Adipocyte (in vitro differentiated cells): ENCODE results near the gene KCNE2.

Source experiments
- DNase-seq: peaks from one replicate; pipeline ENCODE4 v3.0.0-alpha.2; 2015; ENCODE audit warnings: low read depth
- H3K27me3 ChIP-seq: replicated peaks from 2 replicates; pipeline ENCODE4 v1.7.0; 2013; ENCODE audit warnings: mild to moderate bottlenecking, low read length, moderate library complexity; ENCODE audit not compliant: control insufficient read depth, insufficient read depth
- H3K36me3 ChIP-seq: 2 replicates; pipeline ENCODE4 v1.7.0; 2013; ENCODE audit warnings: low read length, mild to moderate bottlenecking, moderate library complexity; ENCODE audit not compliant: control insufficient read depth, insufficient read depth, severe bottlenecking
- H3K4me1 ChIP-seq: 2 replicates; pipeline ENCODE4 v1.7.0; 2013; ENCODE audit warnings: mild to moderate bottlenecking, low read length, moderate library complexity; ENCODE audit not compliant: control insufficient read depth, insufficient read depth
- H3K4me3 ChIP-seq: 2 replicates; pipeline ENCODE4 v1.7.0; 2013; ENCODE audit warnings: mild to moderate bottlenecking, low read length, moderate library complexity
- H3K9ac ChIP-seq: 2 replicates; pipeline ENCODE4 v1.7.0; 2013; ENCODE audit warnings: mild to moderate bottlenecking, low read length, moderate library complexity
- H3K9me3 ChIP-seq: 2 replicates; pipeline ENCODE4 v1.7.0; 2013; ENCODE audit warnings: mild to moderate bottlenecking, low read length, moderate library complexity; ENCODE audit not compliant: control insufficient read depth

The KCNE2 gene

DNA sequence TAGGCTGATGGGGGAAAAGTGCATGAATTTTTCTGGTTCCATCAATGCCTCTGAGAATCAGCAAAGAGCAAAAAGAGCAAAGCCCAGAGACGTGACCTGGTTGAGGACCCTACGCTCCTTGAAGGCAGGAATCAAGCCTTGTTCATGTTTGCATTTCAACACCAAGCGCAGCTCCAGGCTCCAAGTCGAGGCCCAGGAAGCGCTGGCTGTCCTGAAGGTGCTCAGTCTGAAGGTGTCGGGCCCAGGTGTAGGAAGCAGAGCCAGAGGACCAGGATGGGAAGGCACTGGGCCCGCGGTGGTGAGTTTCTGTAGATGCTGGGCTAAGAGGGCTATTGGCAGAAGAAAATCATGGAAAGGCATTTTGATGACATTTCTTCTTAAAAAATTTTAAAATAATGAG is 25.6 kb upstream of the KCNE2 start:
- Histone ChIP-seq H3K36me3 (no peaks in the 10 kb centered on the region), H3K4me1 (peaks cover 8% of the 10 kb centered on the region), H3K4me3 (no peak overlapping the region), H3K27me3 (no peaks in the 10 kb centered on the region), H3K9ac (no peak overlapping the region), H3K9me3 (no peaks in the 10 kb centered on the region)
- DNase-seq: no peak

DNA sequence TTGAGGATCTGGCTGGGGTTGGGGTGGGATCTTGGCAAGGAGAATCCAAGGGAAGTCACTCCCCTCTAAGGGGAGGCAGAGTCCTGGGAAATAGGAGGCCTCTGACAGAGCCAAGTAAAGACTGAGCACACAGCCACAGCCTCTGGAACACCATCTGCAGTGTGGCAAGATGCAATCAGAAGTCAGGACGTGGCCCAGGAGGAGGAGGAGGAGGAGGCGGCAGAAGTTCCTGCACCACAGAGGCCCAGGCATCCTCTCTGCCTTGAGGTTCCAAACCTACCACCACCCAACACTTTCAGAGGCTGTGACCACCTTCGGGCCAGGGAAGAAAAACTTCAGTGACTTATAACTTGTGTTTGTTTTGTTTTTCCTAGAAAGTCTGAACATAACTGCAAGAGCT is 23.7 kb upstream of the KCNE2 start:
- DNase-seq: no peak
- Histone ChIP-seq H3K36me3 (no peaks in the 10 kb centered on the region), H3K4me3 (no peak overlapping the region), H3K27me3 (no peaks in the 10 kb centered on the region), H3K4me1 (peaks cover 17% of the 10 kb centered on the region), H3K9ac (no peak overlapping the region), H3K9me3 (no peaks in the 10 kb centered on the region)

DNA sequence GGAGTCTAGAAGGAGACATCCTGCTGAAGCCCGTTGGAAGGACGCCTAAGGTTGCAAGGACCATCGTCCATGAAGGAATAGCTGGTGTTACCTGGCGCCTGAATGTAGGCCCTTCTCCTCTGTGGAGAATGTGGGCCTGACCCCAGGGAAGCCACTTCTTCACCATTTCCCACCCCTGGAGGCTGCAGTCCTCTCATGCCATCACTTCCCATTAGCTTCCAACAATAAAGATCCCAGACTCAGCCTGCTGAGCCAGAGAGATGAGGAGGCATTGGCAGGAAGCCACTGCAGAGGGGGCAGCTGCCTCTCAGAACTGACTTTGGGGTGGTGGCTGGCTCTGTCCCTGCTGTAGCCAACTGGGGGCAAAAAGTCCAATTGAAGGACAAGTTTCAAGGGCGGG is 21.3 kb upstream of the KCNE2 start:
- no peaks in the 10 kb centered on the region for H3K9me3 ChIP-seq
- H3K4me3 ChIP-seq: no peak overlapping the region
- H3K4me1 ChIP-seq: peaks cover 19% of the 10 kb centered on the region
- no peaks in the 10 kb centered on the region for H3K36me3 ChIP-seq
- H3K27me3 ChIP-seq: no peaks in the 10 kb centered on the region
- DNase-seq: no peak
- no peak overlapping the region for H3K9ac ChIP-seq

- no peaks in the 10 kb centered on the region for H3K9me3 ChIP-seq
- DNase-seq: no peak
- H3K4me1 ChIP-seq: peaks cover 19% of the 10 kb centered on the region
- no peaks in the 10 kb centered on the region for H3K36me3 ChIP-seq
- H3K4me3 ChIP-seq: no peak overlapping the region
- H3K9ac ChIP-seq: no peak overlapping the region
- no peaks in the 10 kb centered on the region for H3K27me3 ChIP-seq
Measured at GRCh38 chr21:34343347-34343746, 20.5 kb upstream of the KCNE2 start.

DNA sequence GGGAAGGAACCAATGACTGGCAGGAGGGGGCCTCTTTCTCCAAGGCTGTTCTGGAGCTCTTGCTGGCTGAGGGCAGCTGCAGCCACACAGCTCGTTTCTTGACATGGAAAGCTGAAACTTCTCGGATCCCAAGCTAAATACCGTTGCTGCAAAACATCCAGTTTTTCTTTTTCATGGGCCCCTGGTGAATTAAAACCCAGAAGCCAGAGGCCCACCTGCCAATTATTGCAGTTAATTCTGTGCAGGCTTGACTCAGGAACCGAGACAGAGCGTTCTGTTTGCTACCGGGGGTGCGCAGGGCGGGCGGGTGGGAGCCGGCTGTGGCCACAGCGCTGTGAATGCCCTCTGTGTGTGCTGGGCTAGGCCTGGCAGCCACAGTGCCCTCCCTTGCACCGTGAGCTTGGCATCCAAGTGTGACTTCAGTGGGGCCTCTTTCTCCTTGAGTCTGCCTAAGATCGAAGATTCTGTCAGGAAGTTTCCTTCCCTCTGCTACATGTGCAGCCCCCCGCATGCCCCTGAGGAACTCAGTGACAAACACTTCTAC is 19.9 kb upstream of the KCNE2 start:
- Histone ChIP-seq H3K27me3 (no peaks in the 10 kb centered on the region), H3K9me3 (no peaks in the 10 kb centered on the region), H3K36me3 (no peaks in the 10 kb centered on the region), H3K4me3 (no peak overlapping the region), H3K9ac (no peak overlapping the region), H3K4me1 (peaks cover 19% of the 10 kb centered on the region)
- DNase-seq: no peak

DNA sequence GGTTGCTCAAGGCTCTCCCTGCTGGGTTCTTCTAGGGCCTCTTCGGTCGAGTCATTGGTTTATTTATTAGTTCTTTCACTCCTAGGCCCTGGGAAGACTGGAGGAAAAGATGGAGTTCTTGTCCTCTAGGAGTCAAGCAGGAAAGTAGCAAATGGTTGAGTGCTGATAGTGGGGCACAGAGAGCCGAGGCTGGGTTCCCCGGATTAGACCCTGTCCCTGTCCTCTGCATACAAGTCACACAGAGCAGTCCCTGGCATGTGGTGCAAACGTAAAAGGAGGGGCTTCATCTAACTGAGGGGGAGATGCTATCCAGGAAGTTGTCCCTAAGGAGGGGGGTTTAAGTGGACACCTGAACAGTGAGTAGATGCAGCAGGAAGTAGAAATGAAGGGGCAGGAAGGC is 19.2 kb upstream of the KCNE2 start:
- H3K9me3 ChIP-seq: no peaks in the 10 kb centered on the region
- H3K27me3 ChIP-seq: no peaks in the 10 kb centered on the region
- no peak overlapping the region for H3K4me3 ChIP-seq
- peaks cover 19% of the 10 kb centered on the region for H3K4me1 ChIP-seq
- H3K9ac ChIP-seq: no peak overlapping the region
- no peaks in the 10 kb centered on the region for H3K36me3 ChIP-seq
- no peak for DNase-seq

- Histone ChIP-seq H3K4me3 (no peak overlapping the region), H3K9ac (no peak overlapping the region), H3K36me3 (no peaks in the 10 kb centered on the region), H3K9me3 (no peaks in the 10 kb centered on the region), H3K4me1 (peaks cover 19% of the 10 kb centered on the region), H3K27me3 (no peaks in the 10 kb centered on the region)
- peak; percentile 21 for DNase-seq
Measured at GRCh38 chr21:34345091-34345871, 18.5 kb upstream of the KCNE2 start.

DNA sequence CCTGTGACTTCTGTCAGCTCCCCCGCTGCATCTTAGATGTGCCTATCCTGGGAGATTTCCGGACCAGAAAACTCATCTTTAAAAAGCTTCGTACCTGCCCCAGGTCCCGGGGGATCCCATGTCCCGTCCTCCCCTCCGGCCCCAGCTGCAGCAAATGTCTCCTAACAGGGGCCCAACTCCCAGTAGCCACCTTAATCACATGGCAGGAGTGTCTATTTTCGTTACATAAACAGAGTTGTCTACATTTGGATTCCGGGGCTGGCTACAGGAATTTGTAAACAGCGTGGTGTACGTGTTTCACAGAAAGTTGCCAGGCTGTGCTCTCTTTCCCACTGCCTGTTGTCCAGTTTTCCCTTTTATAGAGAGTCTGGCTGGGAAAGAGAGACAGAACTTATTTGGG is 17.9 kb upstream of the KCNE2 start:
- no peaks in the 10 kb centered on the region for H3K27me3 ChIP-seq
- H3K9ac ChIP-seq: peak overlapping the region; percentile 37
- H3K4me3 ChIP-seq: no peak overlapping the region
- DNase-seq: peak; percentile 47
- no peaks in the 10 kb centered on the region for H3K36me3 ChIP-seq
- H3K9me3 ChIP-seq: no peaks in the 10 kb centered on the region
- H3K4me1 ChIP-seq: peaks cover 19% of the 10 kb centered on the region

DNA sequence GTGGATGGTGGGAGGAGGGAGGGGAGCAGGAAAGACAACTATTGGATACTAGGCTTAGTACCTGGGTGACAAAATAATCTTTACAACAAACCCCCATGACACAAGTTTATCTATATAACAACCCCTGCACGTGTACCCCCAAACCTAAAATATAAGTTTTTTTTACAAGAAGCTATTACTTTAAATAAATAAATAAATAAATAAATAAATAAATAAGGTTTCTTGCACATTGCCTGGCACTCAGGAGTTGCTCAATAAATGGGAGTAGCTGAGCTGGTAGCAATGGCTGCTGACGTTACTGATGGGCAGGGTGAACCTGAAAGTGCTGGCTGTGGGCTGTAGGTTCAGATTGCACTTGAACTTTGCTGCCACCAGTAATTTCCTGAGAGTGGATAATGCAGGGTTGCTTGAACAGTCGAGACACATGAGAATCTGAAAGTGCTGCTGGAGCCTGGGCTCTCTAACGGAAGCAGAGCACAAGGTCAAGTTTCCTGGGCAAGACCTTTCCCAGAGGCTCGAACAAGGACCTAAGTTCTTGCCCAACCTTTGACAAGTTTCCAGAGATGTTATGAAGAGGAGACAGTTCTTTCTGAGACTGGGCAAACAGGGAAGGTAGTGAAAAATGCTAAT is 14.8 kb upstream of the KCNE2 start:
- Histone ChIP-seq H3K9ac (no peak overlapping the region), H3K27me3 (no peaks in the 10 kb centered on the region), H3K4me3 (no peak overlapping the region), H3K9me3 (no peaks in the 10 kb centered on the region), H3K36me3 (no peaks in the 10 kb centered on the region), H3K4me1 (peaks cover 19% of the 10 kb centered on the region)
- no peak for DNase-seq

DNA sequence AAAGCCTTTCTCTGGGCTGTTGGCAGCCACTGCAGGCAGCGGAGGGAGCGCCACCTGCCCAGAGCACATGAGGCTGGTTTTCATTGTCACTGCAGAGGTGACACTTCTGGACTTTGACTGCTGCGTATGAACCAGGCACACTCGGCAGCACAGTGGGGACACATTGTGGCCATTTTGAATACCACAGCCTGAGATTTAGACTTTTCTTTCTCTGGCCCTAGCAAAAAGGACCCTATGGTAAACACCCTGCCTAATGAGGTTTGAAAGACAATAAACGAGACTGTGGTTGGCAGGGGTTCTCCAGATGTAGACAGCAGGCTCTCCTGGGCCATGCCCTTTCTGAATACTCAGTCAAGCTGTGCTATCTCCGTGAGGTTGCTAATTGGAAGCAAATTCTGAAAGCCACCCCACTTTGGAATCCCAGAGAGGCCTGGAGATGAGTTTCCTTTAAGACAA is 12.0 kb upstream of the KCNE2 start:
- DNase-seq: peak; percentile 74
- no peaks in the 10 kb centered on the region for H3K27me3 ChIP-seq
- no peak overlapping the region for H3K4me3 ChIP-seq
- no peaks in the 10 kb centered on the region for H3K4me1 ChIP-seq
- H3K9ac ChIP-seq: no peak overlapping the region
- H3K36me3 ChIP-seq: no peaks in the 10 kb centered on the region
- H3K9me3 ChIP-seq: no peaks in the 10 kb centered on the region

- H3K27me3 ChIP-seq: no peaks in the 10 kb centered on the region
- no peak for DNase-seq
Measured at GRCh38 chr21:34352556-34352955, 11.2 kb upstream of the KCNE2 start.

More at GRCh38 chr21:34352556-34352955, 11.2 kb upstream of the KCNE2 start:
- no peak overlapping the region for H3K9ac ChIP-seq
- no peaks in the 10 kb centered on the region for H3K36me3 ChIP-seq
- H3K4me1 ChIP-seq: no peaks in the 10 kb centered on the region
- no peaks in the 10 kb centered on the region for H3K9me3 ChIP-seq
- no peak overlapping the region for H3K4me3 ChIP-seq
